SK-N-SH (cell line): ENCODE results near the gene TMCC3.

Experiments
- TAF1 ChIP-seq: IDR thresholded peaks from 2 replicates; pipeline ENCODE4 v1.6.1; 2012; ENCODE audit warnings: low read depth, mild to moderate bottlenecking, low read length, moderate library complexity, borderline replicate concordance
- TF ChIP-seq, protein P1 (sequence below): fragments of 200-600 bp; sonication (generic); IDR thresholded peaks from 2 replicates; pipeline ENCODE4 v1.6.1; 2017; ENCODE audit warnings: antibody characterized with exemption, mild to moderate bottlenecking, moderate library complexity

DNA sequence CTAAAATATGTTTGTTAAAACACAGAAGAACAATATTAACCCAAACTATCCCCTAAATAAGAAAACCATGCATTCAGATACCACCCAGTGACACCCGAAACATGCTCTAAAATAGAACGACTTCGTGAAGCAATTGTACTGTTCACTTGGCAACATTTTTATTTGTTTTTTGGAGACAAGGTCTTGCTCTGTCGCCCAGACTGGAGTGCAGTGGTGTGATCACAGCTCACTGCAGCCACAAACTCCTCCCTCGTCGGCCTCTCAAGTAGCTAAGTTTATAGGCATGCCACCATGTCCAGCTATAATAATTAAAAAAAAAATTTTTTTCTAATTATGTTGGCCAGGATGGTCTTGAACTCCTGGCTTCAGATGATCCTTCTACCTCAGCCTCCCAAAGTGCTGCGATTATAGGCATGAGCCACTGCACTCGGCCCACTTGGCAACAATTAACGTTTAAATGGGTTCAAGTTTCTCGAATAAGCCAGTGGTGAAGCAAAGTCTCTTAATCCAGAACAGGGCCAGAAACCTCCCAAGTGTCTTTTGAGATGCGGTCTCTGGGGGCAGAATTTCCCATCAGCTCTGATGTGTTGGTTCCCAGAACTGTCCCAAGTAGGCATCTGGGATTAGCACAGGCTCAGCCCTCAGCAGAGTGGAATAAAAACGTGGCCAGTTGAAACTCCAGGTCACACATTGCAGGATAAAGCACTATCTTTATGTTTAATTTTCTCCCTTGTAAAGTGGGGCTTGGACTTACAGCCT is 74.5 kb downstream of the TMCC3 start:
- TF ChIP-seq, protein P1, sequence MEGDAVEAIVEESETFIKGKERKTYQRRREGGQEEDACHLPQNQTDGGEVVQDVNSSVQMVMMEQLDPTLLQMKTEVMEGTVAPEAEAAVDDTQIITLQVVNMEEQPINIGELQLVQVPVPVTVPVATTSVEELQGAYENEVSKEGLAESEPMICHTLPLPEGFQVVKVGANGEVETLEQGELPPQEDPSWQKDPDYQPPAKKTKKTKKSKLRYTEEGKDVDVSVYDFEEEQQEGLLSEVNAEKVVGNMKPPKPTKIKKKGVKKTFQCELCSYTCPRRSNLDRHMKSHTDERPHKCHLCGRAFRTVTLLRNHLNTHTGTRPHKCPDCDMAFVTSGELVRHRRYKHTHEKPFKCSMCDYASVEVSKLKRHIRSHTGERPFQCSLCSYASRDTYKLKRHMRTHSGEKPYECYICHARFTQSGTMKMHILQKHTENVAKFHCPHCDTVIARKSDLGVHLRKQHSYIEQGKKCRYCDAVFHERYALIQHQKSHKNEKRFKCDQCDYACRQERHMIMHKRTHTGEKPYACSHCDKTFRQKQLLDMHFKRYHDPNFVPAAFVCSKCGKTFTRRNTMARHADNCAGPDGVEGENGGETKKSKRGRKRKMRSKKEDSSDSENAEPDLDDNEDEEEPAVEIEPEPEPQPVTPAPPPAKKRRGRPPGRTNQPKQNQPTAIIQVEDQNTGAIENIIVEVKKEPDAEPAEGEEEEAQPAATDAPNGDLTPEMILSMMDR: no peak
- TF ChIP-seq TAF1: no peak
